ENCODE results near the gene SPSB4.

DNA sequence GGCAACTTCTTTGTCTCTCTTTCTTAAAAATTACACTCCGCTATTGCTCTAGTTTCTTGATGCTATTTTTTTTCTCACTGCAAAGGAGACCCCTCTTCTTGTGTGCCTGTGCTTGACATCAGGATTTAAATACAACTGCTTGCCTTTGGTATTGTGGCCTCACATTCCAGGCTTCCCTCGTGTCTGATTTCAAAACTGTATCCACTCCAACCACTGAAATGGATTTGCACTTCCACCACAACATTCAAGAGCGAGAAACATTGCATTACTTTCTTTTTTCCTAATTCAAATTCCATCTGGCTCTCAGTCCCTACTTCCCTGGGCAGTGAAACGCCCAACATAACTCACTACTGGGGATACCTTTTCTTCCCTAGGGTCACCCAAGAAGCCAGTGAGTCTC lies 130.0 kb downstream of the SPSB4 start:
- TF ChIP-seq ZNF24 (IDR thresholded peaks at IDR 0.05) (no peak), CEBPB (IDR thresholded peaks at IDR 0.05; ENCODE audit: borderline replicate concordance, low read depth, low read length) (no peak), EZH2 (conservative IDR thresholded peaks at IDR 0.05; ENCODE audit: low read depth, low read length) (no peak), MEIS2 (CRISPR knock-in tag; IDR thresholded peaks at IDR 0.05) (no peak), ZNF354B (CRISPR knock-in tag; IDR thresholded peaks at IDR 0.05) (no peak)
- TF ChIP-seq, protein P1, sequence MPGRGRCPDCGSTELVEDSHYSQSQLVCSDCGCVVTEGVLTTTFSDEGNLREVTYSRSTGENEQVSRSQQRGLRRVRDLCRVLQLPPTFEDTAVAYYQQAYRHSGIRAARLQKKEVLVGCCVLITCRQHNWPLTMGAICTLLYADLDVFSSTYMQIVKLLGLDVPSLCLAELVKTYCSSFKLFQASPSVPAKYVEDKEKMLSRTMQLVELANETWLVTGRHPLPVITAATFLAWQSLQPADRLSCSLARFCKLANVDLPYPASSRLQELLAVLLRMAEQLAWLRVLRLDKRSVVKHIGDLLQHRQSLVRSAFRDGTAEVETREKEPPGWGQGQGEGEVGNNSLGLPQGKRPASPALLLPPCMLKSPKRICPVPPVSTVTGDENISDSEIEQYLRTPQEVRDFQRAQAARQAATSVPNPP (CRISPR knock-in tag; IDR thresholded peaks at IDR 0.05), result no peak
- TF ChIP-seq, protein P2, sequence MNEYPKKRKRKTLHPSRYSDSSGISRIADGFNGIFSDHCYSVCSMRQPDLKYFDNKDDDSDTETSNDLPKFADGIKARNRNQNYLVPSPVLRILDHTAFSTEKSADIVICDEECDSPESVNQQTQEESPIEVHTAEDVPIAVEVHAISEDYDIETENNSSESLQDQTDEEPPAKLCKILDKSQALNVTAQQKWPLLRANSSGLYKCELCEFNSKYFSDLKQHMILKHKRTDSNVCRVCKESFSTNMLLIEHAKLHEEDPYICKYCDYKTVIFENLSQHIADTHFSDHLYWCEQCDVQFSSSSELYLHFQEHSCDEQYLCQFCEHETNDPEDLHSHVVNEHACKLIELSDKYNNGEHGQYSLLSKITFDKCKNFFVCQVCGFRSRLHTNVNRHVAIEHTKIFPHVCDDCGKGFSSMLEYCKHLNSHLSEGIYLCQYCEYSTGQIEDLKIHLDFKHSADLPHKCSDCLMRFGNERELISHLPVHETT (CRISPR knock-in tag; conservative IDR thresholded peaks at IDR 0.05), result no peak
